HG03175 (cell line): ENCODE results near the gene LPCAT3.
A peak's percentile ranks its signal among the peaks of the same experiment; 100 is the strongest.

Experiments
- ATAC-seq: cut with Tn5 transposase; IDR thresholded peaks from one replicate; pipeline ENCODE4 v1.9.1; 2021; ENCODE audit warnings: mild to moderate bottlenecking, moderate library complexity; ENCODE audit not compliant: unreplicated experiment

Gene LPCAT3

GRCh38 chr12:6954316-6955107 is 63.8 kb downstream of the LPCAT3 start:
- ATAC-seq = no peak

GRCh38 chr12:6953442-6954315 is 64.6 kb downstream of the LPCAT3 start:
- ATAC-seq = peak; percentile 48

GRCh38 chr12:6952863-6953441 is 65.3 kb downstream of the LPCAT3 start:
- ATAC-seq = no peak

- no peak for ATAC-seq
Measured at GRCh38 chr12:6952121-6952862, 66.0 kb downstream of the LPCAT3 start.

GRCh38 chr12:6951551-6952120 is 66.6 kb downstream of the LPCAT3 start:
- ATAC-seq = no peak

GRCh38 chr12:6950811-6951540 is 67.3 kb downstream of the LPCAT3 start, which contains the start of gene PTPN6:
PTPN6 (plus strand) TSS chr12:6951356; CDS start chr12:6951513, 157 bp downstream.
- peak; percentile 15 for ATAC-seq

GRCh38 chr12:6950401-6950801 is 67.9 kb downstream of the LPCAT3 start:
- ATAC-seq = no peak

GRCh38 chr12:6948873-6949594 is 69.2 kb downstream of the LPCAT3 start:
- no peak for ATAC-seq

- no peak for ATAC-seq
Measured at GRCh38 chr12:6947615-6948014, 70.7 kb downstream of the LPCAT3 start.

GRCh38 chr12:6946920-6947374 is 71.3 kb downstream of the LPCAT3 start:
- ATAC-seq = no peak

- peak; percentile 24 for ATAC-seq
Measured at GRCh38 chr12:6946033-6946919, 72.0 kb downstream of the LPCAT3 start.

GRCh38 chr12:6945613-6946012 is 72.7 kb downstream of the LPCAT3 start:
- ATAC-seq = no peak

GRCh38 chr12:6944381-6945186 is 73.7 kb downstream of the LPCAT3 start:
- peak; percentile 41 for ATAC-seq

GRCh38 chr12:6943722-6944380 is 74.4 kb downstream of the LPCAT3 start, which contains the start of the genes C12orf57 and RNU7-1:
C12orf57 (plus strand) TSS chr12:6944022; CDS start chr12:6944122, 100 bp downstream.
RNU7-1 (plus strand) TSS chr12:6943816.
- ATAC-seq = peak; percentile 36

- ATAC-seq = peak; percentile 37
Measured at GRCh38 chr12:6943389-6943721, 74.9 kb downstream of the LPCAT3 start.

- no peak for ATAC-seq
Measured at GRCh38 chr12:6942331-6942665, 76.0 kb downstream of the LPCAT3 start.

GRCh38 chr12:6941782-6942181 is 76.5 kb downstream of the LPCAT3 start:
- no peak for ATAC-seq
